ENCODE data around the gene ETV6.
"Not testable (repeated sequence)": the region's sequence is repeated elsewhere in the genome, so short reads cannot be mapped to it uniquely, and the experiment has no call there.

The ETV6 gene

DNA sequence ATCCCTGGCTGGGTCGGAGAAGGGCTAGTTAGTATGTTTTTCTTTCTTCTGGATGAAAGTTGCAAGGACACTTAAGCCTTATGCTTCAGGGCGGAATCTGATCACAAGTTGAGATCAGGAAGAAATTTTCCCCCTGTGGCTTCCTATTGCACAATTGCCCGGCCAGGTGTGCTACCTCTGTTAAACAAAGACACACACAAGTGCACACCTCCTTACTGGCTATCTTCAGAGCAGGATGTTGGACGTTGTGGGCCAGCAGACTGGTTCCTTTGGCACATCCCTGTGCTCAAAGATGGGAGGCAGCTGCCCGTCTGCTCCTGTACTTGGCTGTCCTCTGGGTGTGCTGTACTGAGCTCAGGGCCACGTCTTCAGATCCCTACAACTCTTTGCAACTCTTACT, 19.1 kb downstream of the ETV6 start:
- no peak for DNase-seq (ENCODE audit: low read depth)

- DNase-seq (ENCODE audit: low read depth): no peak
Measured at GRCh38 chr12:11669348-11669747, 19.9 kb downstream of the ETV6 start.

GRCh38 chr12:11672256-11673191, 23.1 kb downstream of the ETV6 start:
- no peak for DNase-seq (ENCODE audit: low read depth)

DNA sequence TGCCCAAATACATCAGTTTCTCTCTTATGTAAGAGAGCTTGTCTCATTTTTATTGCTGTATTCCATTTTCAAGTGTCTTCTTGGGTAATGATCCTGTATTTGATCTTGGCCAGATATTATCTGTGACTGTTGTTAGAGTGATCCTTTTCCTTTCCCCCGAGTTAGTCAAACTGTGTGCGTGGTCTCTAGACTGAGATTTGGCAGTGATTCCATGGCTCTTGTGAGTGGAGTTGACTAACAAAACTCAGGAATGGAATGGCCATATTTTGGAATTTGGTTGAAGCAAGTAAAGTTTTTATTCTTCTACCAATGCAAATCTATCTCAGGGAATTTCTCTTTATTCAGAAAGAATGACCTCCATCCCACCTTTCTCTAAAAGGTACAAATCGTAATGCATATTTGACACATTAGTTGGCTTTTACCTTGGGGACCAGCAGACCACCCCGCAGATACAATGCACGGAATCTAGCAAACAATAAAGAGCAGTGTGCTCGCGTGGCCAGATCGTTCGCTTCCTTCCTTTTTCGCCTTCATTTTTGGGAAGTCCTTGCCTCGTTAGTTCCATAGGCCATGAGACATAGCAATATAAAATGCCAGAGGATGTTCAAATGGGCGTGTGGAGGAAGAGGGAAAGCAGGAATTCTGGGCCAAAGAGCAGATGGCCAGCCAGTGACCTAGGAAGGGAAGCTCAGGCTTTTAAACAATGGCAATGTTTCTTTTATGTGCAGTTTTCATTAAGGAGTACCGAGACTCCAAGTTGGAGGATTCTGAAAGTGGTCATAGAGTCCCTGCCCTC, 24.4 kb downstream of the ETV6 start:
- no peak for DNase-seq (ENCODE audit: low read depth)

DNA sequence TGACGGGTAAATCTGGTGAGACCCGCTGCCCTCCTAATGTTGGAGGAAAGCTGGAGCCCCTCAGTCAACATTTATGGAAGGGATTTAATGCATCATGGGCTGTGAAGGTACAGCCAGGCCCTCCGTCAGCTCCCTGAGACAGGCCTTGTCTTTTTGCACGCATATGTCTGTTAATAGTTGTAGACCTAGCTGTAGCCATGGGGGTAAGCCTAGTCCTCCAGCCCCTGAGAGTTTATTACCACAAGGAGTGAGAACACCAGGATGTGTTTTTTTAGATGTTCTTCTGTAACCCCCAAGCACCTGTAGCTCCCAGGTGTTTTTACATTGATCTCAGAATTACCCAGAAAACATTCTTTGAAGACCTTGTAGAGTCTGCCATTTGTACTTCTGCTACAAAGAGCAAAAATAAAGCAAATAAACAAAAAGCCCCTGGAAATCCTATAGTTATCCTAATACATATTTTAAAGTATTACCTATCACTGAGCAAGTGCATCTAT, 25.5 kb downstream of the ETV6 start:
- DNase-seq (ENCODE audit: low read depth): no peak

DNA sequence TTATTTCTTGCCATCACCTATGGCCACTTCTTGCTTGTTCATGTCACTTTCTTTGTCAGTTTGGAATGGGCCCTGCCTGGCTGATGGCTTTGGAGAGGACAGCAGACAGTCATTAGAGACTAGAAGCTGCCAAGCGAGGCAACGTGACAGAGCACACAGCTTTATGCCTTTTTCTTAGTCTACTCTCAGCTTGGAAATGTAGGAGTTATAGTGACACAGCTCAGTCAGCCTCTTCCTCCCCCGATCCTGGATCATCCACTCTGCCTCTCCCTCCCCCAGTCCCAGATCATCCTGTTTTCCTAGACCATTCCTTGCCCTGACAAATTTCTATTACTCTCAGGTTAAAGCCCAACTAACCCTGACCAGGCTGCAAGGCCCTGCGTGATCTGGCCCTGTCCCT, 26.6 kb downstream of the ETV6 start:
- DNase-seq (ENCODE audit: low read depth): no peak

- DNase-seq (ENCODE audit: low read depth): no peak
Measured at GRCh38 chr12:11677093-11677492, 27.6 kb downstream of the ETV6 start.

DNA sequence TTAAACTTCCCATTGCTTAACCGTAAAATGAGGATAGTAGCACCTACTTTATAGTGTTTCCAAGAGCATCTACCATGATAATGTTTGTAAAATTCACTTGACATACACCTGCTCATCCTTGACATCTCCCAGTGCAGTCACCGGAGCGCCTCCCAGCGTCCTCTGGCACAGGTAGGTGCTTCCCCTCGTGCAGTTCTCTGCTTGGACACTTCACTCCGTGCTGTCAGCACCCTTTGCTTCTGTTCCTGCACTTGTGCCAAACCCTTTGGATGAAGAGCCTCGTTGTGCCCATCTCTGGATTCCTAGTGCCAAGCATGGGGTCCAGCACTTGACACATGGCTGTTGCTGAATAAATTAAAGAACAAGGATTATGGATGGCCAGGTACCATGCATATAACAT, 28.3 kb downstream of the ETV6 start:
- DNase-seq (ENCODE audit: low read depth): no peak

- no peak for DNase-seq (ENCODE audit: low read depth)
Measured at GRCh38 chr12:11678781-11679180, 29.3 kb downstream of the ETV6 start.

- DNase-seq (ENCODE audit: low read depth): no peak
Measured at GRCh38 chr12:11681207-11681606, 31.7 kb downstream of the ETV6 start.

DNA sequence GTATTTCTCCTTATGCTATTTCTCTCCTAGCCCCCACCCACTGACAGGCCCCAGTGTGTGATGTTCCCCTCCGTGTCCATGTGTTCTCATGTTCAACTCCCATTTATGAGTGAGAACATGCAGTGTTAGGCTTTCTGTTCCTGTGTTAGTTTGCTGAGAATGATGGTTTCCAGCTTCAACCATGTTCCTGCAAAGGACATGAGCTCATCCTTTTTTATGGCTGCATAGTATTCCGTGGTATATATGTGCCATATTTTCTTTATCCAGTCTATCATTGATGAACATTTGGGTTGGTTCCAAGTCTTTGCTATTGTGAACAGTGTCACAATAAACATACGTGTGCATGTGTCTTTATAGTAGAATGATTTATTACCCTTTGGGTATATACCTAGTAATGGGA, 32.2 kb downstream of the ETV6 start:
- not testable (repeated sequence) for DNase-seq (ENCODE audit: low read depth)

- peak; percentile 56 for DNase-seq (ENCODE audit: low read depth)
Measured at GRCh38 chr12:11684393-11684792, 34.9 kb downstream of the ETV6 start.

GRCh38 chr12:11684811-11685210, 35.3 kb downstream of the ETV6 start:
- no peak for DNase-seq (ENCODE audit: low read depth)

- DNase-seq (ENCODE audit: low read depth): no peak
Measured at GRCh38 chr12:11685316-11685715, 35.8 kb downstream of the ETV6 start.

DNA sequence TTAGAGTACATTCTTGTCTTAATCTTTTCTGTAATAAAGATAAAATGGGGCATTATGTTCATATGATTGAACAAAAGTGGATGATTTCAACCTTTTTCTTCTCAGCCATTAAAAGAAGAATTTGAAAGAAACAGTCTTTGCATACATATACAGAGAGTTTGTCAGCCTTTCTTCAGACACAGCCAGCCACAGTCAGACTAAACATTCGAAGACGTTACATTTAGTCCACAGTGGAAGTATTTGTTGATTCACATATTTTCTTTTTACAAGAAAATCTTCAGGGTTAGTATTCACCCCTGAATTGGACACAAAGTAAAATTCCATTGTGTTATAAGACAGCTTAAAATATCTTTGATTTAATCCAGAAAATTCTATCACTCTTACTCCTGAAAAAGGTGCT, 36.2 kb downstream of the ETV6 start:
- peak; percentile 65 for DNase-seq (ENCODE audit: low read depth)

GRCh38 chr12:11686120-11686519, 36.6 kb downstream of the ETV6 start:
- no peak for DNase-seq (ENCODE audit: low read depth)

- no peak for DNase-seq (ENCODE audit: low read depth)
Measured at GRCh38 chr12:11687528-11687927, 38.1 kb downstream of the ETV6 start.

- DNase-seq (ENCODE audit: low read depth): peak; percentile 31
Measured at GRCh38 chr12:11688379-11688778, 38.9 kb downstream of the ETV6 start.

- DNase-seq (ENCODE audit: low read depth): peak; percentile 62
Measured at GRCh38 chr12:11688831-11689230, 39.4 kb downstream of the ETV6 start.

DNA sequence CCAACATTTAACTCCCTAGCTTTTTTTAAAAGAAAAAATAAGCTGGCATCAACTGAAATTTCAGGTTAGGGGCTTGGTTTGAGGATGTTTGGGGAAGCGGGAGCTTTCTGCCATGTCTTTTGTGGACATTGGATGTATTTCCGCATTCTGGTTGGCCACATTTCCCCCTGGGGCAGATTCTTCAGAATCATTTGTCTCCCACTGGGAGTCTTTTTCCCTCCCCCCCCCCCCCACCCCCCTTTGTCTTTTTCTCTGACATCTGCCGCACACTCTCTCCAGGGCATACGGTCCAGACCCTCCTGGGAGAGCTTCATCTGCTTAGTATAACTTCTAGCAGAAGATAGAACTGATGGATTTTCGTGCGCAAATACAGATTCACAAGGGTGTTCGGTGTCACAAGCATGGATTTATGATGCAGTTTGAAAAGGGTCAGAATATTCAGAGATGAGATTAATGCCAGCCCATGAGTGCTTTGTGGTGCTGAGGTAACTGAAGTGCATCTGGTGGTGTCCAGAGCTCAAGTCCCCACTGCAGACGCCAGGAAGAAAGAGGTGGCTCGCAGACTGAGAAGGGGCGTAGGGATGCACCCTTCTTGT, 40.2 kb downstream of the ETV6 start:
- DNase-seq (ENCODE audit: low read depth): no peak

DNA sequence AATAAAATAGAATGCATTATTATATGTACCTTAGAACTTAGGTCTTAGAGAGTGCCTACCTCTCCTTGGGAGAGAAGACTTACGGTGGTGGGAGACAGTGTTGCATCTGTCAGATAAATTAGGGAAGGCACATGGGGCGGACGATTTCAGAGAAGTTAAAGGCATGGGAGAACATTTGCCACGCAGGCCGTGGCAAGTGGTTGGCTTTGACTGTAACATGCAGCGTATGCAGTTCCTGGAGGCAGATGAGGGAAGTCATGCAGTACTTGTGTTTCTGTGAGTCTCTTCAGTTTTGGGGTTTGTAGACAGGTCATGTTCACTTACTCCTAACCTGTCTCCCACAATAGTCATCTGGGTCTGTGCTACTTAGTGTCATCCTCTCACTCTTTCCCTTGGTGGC, 43.6 kb downstream of the ETV6 start:
- DNase-seq (ENCODE audit: low read depth): no peak

- no peak for DNase-seq (ENCODE audit: low read depth)
Measured at GRCh38 chr12:11693601-11694000, 44.1 kb downstream of the ETV6 start.

DNA sequence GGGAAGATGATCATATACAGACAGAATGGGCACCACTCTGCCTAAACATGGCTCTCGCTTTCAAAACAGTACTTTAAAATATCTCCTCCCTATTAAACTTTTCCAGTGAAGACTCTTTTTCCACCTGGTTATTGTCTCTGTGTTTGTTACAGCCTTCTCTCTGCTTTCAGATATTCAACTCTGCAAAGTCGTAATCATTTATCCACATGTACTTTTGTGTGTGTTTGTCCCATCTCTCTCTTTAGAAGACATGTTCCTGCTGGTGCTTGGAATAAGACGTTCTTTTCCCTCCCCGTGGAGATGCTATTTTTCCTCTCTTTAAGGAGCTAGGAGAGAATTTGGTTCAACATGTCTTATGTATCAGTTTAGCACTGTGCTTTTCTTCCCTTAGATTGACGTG, 45.1 kb downstream of the ETV6 start:
- DNase-seq (ENCODE audit: low read depth): no peak

All from iris pigment epithelial cell (primary cell).